Stimulated activated naive CD4-positive, alpha-beta T cell (primary cell): ENCODE measurements around the gene IFIT3.
"Not testable (repeated sequence)": the region's sequence is repeated elsewhere in the genome, so short reads cannot be mapped to it uniquely, and the experiment has no call there.

Experiments
- DNase-seq, 6 experiments: peaks; one replicate each; lab custom pipeline; 2025; lab: John Stamatoyannopoulos, UW

IFIT3 gene

DNA sequence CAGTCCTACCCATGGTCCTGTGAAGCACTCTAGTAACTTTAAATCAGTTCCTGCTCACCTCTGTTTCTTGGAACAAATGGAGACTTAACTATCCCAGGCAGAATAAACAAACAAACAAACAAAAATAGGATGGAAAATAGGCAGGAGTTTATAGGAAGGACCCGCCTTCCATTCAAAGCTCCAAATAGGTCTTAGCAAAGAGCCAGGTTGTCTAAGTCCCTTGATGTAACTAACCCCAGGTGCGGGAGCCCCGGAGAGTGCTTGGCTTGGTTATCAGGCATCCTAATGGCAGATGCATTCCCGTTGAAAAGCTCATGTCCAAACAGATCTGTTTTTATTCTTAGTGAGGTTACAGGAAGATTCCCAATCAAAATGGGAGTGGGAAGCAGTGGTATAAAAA, 23.8 kb upstream of the IFIT3 start:
- DNase-seq = no peak

DNA sequence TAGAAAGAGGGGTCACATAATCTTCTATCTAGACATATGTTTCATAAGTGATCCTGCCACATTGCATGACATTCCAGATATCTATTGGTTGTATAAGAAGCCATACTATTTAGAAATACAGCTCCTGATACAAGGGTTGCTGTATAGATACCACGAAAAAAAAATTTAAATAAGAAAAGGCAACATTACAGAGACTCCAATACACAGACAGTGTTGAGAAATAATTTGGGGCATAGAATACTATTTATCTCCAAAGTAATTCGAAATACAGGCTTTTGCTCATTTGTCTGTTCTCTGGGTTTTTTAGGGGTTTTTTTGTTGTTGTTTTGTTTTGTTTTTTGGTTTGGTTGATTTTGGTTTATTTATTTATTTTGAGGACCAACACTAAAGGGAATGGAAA, 23.4 kb upstream of the IFIT3 start:
- no peak for DNase-seq

DNA sequence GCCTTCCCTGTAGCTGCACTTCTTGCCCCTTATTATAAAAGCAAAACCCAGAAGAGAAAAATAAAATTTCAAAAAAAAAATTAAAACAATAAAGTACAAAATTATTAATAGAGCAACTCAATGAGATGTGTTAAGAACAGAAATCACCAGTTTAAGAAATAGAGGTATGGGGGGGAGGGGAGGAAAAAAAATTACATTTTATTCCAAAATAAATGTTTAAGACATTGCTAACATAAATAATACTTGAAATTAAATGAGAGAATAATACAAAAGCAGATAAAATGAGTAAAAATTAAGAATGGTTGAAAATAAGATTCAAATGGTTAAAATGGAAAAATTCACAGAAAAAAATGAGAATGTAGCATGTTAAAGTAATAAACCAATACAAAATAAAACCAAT, 22.9 kb upstream of the IFIT3 start:
- no peak for DNase-seq

DNA sequence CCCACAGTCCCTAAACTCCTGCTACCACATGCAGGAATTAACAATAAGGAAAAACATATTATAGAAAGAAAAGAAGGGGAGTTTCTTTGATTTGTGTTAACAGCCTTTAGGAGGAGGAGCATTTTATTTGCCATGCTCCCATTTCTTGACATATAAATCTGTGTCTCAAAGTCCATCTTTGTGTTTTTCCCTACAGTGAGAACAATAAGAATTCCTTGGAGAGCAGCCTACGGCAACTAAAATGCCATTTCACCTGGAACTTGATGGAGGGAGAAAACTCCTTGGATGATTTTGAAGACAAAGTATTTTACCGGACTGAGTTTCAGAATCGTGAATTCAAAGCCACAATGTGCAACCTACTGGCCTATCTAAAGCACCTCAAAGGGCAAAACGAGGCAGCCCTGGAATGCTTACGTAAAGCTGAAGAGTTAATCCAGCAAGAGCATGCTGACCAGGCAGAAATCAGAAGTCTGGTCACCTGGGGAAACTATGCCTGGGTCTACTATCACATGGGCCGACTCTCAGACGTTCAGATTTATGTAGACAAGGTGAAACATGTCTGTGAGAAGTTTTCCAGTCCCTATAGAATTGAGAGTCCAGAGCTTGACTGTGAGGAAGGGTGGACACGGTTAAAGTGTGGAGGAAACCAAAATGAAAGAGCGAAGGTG, 21.9 kb upstream of the IFIT3 start:
- no peak for DNase-seq

DNA sequence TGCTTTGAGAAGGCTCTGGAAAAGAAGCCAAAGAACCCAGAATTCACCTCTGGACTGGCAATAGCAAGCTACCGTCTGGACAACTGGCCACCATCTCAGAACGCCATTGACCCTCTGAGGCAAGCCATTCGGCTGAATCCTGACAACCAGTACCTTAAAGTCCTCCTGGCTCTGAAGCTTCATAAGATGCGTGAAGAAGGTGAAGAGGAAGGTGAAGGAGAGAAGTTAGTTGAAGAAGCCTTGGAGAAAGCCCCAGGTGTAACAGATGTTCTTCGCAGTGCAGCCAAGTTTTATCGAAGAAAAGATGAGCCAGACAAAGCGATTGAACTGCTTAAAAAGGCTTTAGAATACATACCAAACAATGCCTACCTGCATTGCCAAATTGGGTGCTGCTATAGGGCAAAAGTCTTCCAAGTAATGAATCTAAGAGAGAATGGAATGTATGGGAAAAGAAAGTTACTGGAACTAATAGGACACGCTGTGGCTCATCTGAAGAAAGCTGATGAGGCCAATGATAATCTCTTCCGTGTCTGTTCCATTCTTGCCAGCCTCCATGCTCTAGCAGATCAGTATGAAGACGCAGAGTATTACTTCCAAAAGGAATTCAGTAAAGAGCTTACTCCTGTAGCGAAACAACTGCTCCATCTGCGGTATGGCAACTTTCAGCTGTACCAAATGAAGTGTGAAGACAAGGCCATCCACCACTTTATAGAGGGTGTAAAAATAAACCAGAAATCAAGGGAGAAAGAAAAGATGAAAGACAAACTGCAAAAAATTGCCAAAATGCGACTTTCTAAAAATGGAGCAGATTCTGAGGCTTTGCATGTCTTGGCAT, 21.1 kb upstream of the IFIT3 start:
- DNase-seq = no peak

DNA sequence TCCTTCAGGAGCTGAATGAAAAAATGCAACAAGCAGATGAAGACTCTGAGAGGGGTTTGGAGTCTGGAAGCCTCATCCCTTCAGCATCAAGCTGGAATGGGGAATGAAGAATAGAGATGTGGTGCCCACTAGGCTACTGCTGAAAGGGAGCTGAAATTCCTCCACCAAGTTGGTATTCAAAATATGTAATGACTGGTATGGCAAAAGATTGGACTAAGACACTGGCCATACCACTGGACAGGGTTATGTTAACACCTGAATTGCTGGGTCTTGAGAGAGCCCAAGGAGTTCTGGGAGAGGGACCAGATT, 20.6 kb upstream of the IFIT3 start:
- DNase-seq = no peak

DNA sequence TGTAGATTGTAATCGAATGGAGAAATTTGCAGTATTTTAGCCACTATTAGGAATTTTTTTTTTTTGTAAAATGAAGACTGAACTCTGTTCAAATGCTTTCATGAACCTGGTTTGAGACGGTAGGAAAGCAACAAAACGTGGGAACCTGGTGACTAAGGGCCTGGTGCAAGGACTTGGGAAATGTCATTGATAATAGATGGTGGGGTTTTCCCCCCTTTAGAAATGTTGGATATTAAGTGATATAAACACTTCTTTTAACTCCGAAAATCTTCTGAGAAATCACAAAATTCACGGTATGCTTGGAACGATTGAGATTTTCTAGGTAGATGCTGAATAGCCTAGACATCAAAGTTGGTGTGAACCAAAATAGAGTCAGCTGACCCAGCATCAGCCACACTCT, 19.5 kb upstream of the IFIT3 start:
- DNase-seq = no peak

DNA sequence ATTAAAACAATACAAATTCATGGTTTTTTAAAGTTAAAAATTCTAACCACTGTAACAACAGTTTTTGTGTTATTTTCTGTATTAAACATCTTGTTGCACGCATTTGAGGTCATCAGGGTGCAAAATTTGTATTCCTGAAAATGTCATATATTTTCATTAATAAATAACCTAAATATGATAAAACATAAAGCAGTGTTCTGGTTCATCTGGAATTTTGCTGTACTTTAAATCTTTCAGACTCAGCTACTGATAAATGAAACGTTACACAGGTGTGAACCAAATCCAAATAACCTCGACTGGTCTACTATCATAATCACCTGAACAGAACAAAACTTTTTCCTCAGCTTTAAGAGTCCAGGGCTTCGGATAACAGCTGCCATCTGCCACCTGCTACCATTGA, 19.1 kb upstream of the IFIT3 start:
- no peak for DNase-seq

DNA sequence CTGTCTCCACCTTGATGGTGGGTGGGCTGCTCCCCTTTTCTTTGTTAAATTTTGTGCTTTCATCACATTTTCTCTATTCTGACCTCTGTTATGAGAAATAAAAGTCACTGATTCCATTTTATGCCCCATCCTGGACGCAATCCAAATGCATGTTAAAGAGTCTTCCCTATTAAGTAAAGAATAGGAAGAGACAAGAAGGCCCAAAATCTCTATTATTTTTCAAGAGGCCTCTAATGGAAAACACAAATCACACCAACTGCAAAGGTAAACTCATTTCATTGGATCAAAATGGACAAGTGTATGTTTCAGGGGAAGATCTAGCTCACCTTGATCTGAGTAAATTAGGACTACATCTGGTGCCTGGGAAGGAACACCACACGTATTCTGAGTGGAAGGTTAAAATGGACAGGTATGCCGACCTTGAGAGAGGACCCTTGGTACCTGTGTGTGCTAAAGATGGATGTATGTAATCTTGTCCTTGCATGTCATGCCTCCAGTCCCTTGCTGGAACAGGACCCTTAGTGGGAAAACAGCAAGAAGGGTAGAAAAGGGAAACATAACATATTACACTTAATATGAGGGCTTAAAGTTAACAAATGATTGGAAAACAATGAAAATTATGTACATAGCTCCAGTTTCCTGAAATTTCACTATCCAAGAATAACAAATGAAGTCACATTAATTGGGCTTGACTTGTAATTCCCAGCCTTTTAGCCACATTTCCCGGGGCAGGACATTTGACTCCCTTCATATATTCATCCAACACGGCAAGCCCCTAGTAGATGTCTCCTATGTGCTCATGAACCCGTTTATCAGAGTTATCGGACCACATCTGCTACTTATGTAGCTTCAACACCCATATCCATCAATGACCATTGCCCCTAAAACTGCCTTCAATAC, 18.4 kb upstream of the IFIT3 start:
- DNase-seq = no peak

DNA sequence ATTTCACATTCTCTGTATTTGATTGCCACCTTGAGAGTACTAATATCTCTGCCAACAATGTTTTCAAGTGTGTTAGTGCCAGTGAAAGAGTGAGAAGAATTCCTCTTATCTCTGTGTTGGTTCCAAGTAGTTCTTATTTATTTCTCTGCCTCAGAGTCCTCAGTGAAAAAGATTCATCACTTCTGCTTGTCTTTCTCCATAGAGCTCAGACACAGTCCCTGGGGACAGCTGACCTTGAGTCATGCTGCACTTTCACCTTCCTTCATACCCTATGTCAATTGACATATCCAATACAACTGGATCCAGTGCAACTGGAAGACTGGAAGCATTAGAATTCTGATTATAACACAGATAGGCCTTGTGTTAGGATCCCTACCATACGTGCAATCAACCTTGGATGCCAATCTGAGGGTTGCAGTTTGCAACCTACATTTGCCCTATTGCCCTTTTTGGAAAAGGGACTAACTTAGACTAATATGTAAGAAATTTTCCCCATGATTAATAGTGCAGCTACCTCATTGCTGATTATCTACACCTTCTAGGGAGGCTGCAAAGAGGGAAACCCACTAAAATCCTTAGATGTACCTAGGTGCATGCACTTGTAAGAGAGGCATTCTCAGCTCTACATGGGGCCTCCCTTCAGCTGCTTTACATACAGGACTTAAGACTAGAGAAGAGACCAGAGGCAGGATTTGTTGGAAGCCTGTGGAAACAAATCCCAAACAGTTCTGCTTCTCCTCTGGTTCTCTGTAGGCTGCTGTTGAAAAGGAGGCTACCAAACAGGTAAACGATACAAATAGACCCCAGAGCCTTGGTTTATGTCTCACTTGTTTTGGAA, 17.5 kb upstream of the IFIT3 start:
- DNase-seq = no peak

DNA sequence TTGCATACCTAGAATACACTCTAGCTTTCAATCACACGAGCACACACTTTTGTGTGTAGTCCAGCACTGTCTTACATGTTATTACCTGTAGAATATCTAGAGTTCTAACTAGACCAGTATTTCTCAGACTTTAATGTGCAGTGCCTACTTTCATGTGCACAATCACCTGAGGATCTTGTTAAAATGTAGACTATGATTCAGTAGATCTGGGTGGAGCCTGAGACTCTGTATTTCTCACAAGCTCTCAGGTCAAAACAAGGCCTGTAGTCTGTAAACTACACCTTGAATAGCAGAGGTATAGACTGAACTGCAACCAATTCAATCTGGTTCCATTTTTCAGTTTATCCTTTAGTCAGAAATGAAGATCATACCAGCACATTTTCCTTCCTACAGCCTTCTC, 14.8 kb upstream of the IFIT3 start:
- DNase-seq = no peak

DNA sequence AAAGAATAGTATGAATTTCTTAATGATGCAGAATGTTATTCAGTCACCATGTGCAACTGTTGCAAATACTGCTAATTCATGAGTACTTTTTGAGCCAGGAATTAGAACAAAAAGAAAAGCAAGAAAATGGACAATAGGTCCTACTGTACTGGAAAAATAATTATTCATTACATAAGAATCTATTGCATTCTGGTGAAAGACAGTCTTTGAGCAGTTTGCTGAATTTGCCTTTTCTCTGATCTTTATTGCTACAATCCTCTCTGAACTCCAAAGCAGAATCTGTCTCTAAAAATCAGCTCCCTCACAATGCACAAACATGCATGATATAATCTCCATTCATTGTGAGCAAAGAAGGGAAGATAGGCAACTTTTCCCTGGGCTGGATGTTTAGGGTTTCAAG, 13.1 kb upstream of the IFIT3 start:
- DNase-seq = no peak

DNA sequence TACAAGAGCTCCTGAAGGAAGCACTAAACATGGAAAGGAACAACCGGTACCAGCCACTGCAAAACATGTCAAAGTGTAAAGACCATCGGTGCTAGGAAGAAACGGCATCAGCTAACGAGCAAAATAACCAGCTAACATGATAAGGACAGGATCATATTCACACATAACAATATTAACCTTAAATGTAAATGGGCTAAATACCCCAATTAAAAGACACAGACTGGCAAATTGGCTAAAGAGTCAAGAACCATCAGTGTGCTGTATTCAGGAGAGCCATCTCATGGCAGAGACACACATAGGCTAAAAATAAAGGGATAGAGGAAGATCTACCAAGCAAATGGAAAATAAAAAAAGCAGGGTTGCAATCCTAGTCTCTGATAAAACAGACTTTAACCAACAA, 9.8 kb upstream of the IFIT3 start:
- not testable (repeated sequence) for DNase-seq

DNA sequence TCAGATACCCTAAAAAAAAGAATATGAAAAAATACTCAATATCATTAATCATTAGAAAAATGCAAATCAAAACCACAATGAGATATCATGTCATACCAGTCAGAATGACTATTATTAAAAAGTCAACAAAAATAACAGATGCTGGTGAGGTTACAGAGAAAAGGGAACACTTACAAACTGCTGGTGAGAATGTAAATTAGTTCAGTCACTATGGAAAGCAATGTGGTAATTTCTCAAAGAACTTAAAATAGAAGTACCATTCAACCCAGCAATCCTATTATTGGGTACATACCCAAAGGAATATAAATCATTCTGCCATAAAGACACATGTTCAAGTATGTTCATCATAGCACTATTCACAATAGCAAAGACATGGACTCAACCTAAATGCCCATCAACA, 2.7 kb upstream of the IFIT3 start:
- DNase-seq = not testable (repeated sequence)

DNA sequence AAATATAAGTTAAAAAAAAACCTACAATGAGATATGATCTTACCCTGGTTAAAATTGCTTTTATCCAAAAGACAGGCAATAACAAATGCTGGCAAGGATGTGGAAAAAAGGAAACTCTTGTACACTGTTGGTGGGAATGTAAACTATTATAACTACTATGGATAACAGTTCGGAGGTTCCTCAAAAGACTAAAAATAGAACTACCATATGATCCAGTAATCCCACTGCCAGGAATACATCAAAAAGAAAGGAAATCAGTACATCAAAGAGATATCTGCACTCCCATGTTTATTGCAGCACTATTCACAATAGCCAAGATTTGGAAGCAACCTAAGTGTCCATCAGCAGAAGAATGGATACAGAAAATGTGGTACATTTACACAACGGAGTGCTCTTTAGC, 1.9 kb upstream of the IFIT3 start:
- DNase-seq = not testable (repeated sequence)

DNA sequence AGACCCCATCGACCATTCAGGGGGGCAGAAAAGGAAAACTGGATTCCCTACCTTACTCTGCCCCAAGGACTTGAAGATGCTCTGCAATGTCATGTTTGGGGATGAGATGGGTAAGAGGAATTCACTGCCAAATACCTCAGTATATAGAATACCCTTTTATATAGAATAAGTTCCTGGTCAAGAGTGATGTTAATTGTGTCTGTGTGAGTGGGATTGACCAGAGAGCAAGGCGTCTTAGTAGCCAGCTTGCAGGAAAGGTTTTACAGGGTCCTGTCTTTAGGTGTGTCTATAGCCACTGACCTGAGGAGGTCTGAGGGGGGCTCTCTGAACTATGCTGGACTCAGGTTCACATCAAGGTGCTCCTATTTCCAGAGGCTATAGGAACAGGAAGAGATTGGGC, 1.4 kb downstream of the IFIT3 start:
- no peak for DNase-seq

DNA sequence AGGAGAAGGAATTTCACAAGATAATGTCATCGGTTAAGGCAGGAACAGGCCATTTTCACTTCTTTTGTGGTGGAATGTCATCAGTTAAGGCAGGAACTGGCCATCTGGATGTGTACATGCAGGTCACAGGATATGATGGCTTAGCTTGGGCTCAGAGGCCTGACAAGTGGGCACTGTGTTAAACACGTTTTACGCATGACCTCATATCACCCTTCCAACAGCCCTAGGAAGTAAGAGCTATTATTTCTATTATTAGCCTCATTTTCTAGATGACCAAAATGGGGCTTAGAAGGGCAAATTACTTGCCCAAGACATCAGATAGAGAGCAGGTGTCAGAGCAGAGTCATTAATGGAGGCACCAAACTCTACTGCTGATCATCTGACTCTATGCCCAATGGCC, 2.2 kb downstream of the IFIT3 start:
- DNase-seq = not testable (repeated sequence)

DNA sequence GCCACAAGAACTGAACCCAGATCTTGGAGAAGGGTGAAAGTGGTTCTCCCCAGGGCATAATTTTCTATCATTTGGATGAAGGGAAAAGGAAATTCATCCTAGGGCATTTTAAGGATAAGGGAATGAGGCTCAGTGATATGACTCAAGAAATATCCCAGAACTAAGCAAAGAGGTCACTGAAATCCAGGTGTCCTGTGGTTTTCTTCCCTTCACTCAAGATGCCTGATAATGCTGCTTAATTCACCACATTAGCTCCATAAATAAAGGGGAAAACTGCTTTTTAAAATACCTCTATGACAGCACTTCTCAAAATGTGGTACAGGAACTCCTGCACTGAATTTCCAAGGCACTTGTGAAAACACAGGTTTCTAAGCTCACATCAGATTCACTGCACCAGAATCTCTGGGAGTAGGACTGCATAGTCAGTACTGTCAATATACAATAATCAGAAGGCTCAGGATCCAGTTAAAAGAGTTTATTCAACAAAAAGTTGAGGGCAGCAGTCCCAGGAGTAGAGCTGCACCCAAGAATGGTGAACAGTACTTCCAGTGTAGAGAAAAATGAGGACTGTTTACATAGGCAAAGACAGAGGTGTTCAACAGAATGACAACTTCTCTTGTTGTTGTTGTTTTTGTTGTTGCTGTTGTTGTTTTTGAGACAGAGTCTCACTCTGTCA, 2.9 kb downstream of the IFIT3 start:
- no peak for DNase-seq

DNA sequence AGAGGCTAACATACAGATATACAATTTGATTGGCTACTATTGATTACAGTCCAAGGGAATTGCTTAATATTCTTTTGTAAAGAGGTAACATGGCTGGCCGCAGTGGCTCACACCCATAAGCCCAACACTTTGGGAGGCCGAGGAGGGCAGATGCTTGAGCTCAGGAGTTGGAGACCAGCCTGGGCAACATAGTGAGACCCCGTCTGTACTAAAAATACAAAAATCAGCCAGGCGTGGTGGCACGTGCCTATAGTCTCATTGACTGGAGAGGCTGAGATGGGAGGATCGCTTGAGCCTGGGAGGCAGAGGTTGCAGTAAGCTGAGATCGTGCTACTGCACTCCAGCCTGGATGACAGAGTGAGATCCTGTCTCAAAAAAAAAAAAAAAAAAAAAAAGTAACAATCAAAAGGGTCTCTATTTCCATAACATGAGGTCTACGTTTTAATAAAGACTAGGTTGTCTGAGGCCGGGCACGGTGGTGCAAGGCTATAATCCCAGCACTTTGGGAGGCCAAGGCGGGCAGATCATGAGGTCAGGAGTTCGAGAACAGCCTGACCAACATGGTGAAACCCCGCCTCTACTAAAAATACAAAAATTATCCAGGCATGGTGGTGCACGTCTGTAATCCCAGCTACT, 3.8 kb downstream of the IFIT3 start:
- not testable (repeated sequence) for DNase-seq

DNA sequence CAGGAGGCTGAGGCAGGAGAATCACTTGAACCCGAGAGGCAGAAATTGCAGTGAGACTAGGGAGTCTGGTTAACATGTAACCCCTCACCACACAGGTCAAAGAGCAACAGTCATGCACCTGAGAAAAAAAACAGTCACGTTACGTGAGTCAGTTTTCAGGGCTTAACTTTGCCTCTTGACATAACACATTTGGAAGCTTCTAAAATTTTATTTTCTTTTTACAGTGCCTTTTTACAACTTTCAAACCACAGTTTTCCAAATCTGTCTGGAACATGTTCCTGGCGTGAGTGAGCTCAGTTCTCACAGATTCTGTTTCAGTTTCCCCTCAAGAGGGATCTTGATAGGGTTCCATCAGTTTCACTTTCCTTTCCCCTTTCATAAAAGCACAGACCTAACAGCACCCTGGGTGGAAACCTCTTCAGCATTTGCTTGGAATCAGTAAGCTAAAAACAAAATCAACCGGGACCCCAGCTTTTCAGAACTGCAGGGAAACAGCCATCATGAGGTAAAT, 4.4 kb downstream of the IFIT3 start:
- peak in 4 of 6 experiments; percentile 13 to 47 (median 45) for DNase-seq

DNA sequence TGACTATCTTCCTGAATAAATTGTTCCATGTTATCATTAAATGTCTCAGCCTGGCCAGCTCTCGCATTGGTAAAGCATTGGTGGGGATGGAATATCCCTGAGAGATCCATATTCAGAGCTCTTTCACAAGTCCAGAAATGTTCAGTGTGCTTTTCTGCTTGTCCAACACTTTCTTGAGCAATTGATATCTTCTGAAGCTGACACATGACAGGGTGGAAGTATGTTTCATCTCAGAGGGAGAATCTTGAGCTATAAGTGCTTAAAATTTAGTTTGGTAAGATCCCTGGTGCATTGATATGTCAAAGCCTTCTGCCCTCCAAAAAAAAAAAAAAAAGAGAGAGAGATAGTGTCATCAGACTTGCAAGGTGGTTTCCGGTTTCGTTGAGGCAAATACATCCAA, 7.4 kb downstream of the IFIT3 start:
- no peak for DNase-seq
